Germinal center (tissue), 1 donor: ENCODE measurements around the gene SSTR3.
"Not testable (repeated sequence)": the region's sequence is repeated elsewhere in the genome, so short reads cannot be mapped to it uniquely, and the experiment has no call there.

Source experiments
- DNase-seq: peaks from one replicate; pipeline ENCODE4 v3.0.0; 2012; ENCODE audit warnings: mixed read lengths, low spot score

Gene SSTR3

GRCh38 chr22:37210041-37210803 lies 2.1 kb downstream of the SSTR3 start:
- DNase-seq: no peak

GRCh38 chr22:37209140-37209845 lies 3.0 kb downstream of the SSTR3 start:
- DNase-seq: no peak

- no peak for DNase-seq
Observed at GRCh38 chr22:37208401-37209139, 3.7 kb downstream of the SSTR3 start.

- DNase-seq: no peak
Observed at GRCh38 chr22:37207981-37208380, 4.3 kb downstream of the SSTR3 start.

GRCh38 chr22:37206841-37207821 lies 5.1 kb downstream of the SSTR3 start:
- no peak for DNase-seq

- DNase-seq: no peak
Observed at GRCh38 chr22:37206118-37206840, 6.0 kb downstream of the SSTR3 start.

GRCh38 chr22:37205046-37205445 lies 7.2 kb downstream of the SSTR3 start:
- no peak for DNase-seq

- DNase-seq: no peak
Observed at GRCh38 chr22:37204045-37204655, 8.1 kb downstream of the SSTR3 start.

- DNase-seq: no peak
Observed at GRCh38 chr22:37203354-37204044, 8.8 kb downstream of the SSTR3 start.

- DNase-seq: no peak
Observed at GRCh38 chr22:37202716-37203115, 9.6 kb downstream of the SSTR3 start.

- no peak for DNase-seq
Observed at GRCh38 chr22:37202001-37202555, 10.2 kb downstream of the SSTR3 start.

GRCh38 chr22:37201443-37201820 lies 10.8 kb downstream of the SSTR3 start:
- not testable (repeated sequence) for DNase-seq

GRCh38 chr22:37199760-37200108 lies 12.5 kb downstream of the SSTR3 start:
- no peak for DNase-seq

GRCh38 chr22:37199103-37199759 lies 13.0 kb downstream of the SSTR3 start:
- DNase-seq: peak; percentile 98

GRCh38 chr22:37198258-37199102 lies 13.8 kb downstream of the SSTR3 start:
- peak; percentile 90 for DNase-seq

GRCh38 chr22:37197451-37198257 lies 14.6 kb downstream of the SSTR3 start:
- no peak for DNase-seq
